Transverse colon (tissue), 4 donors: ENCODE results near the gene VTA1. TPM values are rescaled to one million over a fixed set of nuclear protein-coding genes. Genes with fewer than 3 reads are reported as not detected.

Source experiments
- DNase-seq: peaks from one replicate; pipeline ENCODE4 v3.0.0-alpha.2; 2019
- H3K27ac ChIP-seq, 4 donors: fragments of 200-600 bp; sonication (generic); 2 replicates each; pipeline ENCODE4 v1.5.1; 2016 to 2018; ENCODE audit warnings: inconsistent platforms in 4 of 4
- H3K27me3 ChIP-seq: fragments of 200-600 bp; sonication (generic); 2 replicates; pipeline ENCODE4 v1.5.1; 2017; ENCODE audit warnings: inconsistent platforms
- H3K36me3 ChIP-seq, 4 donors: fragments of 200-600 bp; sonication (generic); 2 replicates each; pipeline ENCODE4 v1.5.1; 2017 to 2019; ENCODE audit warnings: inconsistent platforms in 4 of 4
- H3K4me1 ChIP-seq, 4 donors: fragments of 200-600 bp; sonication (generic); 2 replicates each; pipeline ENCODE4 v1.5.1; 2017 to 2020; ENCODE audit warnings: inconsistent platforms in 4 of 4
- H3K4me3 ChIP-seq, 4 donors: fragments of 200-600 bp; sonication (generic); 1 replicate in 1 of 4; 2 replicates in 3 of 4; pipeline versions ENCODE4 v1.5.1 to v1.6.1; 2017 to 2019; ENCODE audit warnings: inconsistent platforms in 4 of 4
- H3K9me3 ChIP-seq, 2 donors: fragments of 200-600 bp; sonication (generic); 2 replicates each; pipeline ENCODE4 v1.5.1; 2017 to 2019; ENCODE audit warnings: inconsistent platforms in 2 of 2
- EP300 ChIP-seq: sonication (generic); formaldehyde crosslinking; IDR thresholded peaks from one replicate; pipeline ENCODE4 v1.6.1; 2017; ENCODE audit warnings: antibody characterized with exemption, low read depth
- POLR2A ChIP-seq: fragments of 450-650 bp; IDR thresholded peaks from one replicate; pipeline ENCODE4 v1.6.1; 2016; ENCODE audit warnings: antibody characterized with exemption, mild to moderate bottlenecking, moderate library complexity
- POLR2AphosphoS5 ChIP-seq, 3 donors: sonication (generic); formaldehyde crosslinking; IDR thresholded peaks; one replicate each; pipeline ENCODE4 v1.6.1; 2016; ENCODE audit warnings: antibody characterized with exemption in 3 of 3
- WGBS, 2 donors: methylation state at CpG; one replicate each; pipeline ENCODE4 v1.1.5; 2018; ENCODE audit warnings: low coverage in 1 of 2; 5-methylcytosine and 5-hydroxymethylcytosine counted together
- in situ Hi-C, 4 donors: fragments of 200-750 bp; cut with MboI; loops; one replicate each; pipeline versions ENCODE4 v1.15.0 to v1.15.1; 2017; ENCODE audit warnings: low sequenced_read_pairs in 3 of 4, low pct_ligation_motif_present in 1 of 4, low pct_unique_long_range_greater_than_20kb in 1 of 4
- intact Hi-C: fragments of 100-400 bp; cut with DNase I; formaldehyde crosslinking; loops from one replicate; pipeline ENCODE4 v1.15.1; 2023; ENCODE audit warnings: low total_unique reads
- total RNA-seq, 4 donors: library from RNA; depleted of rRNA; stranded (reverse); fragments of >200 nt; gene quantifications; one replicate each; pipeline ENCODE4 v1.1.0, GENCODE V29; 2016
- TF ChIP-seq, protein P1 (sequence below), 5 experiments: fragments of 200-600 bp in 3 of 5; fragments of 450-650 bp in 2 of 5; sonication (generic) in 3 of 5; IDR thresholded peaks; 1 replicate in 2 of 5; 2 replicates in 3 of 5; pipeline ENCODE4 v1.5.1; 2016 to 2017; ENCODE audit warnings: antibody characterized with exemption in 5 of 5, inconsistent platforms in 3 of 5, mild to moderate bottlenecking in 2 of 5, moderate library complexity in 1 of 5

VTA1 gene
- total RNA-seq, 4 donors from 2014 or later = 10.5 to 52.6 (median 37.2) TPM

GRCh38 chr6:142118328-142118727 is 28.7 kb upstream of the VTA1 start:
- WGBS, 2 donors = 67 to 71% methylated on average over 3 of the region's 3 CpGs
- Histone ChIP-seq H3K9me3 (no peaks in the 10 kb centered on the region), H3K4me1 (no peaks in the 10 kb centered on the region), H3K27me3 (no peaks in the 10 kb centered on the region), H3K36me3 (no peaks in the 10 kb centered on the region), H3K27ac (no peak overlapping the region), H3K4me3 (no peak overlapping the region)
- TF ChIP-seq POLR2AphosphoS5 (IDR thresholded peaks at IDR 0.05) = no peak
- no peak for TF ChIP-seq POLR2A
- TF ChIP-seq, protein P1, sequence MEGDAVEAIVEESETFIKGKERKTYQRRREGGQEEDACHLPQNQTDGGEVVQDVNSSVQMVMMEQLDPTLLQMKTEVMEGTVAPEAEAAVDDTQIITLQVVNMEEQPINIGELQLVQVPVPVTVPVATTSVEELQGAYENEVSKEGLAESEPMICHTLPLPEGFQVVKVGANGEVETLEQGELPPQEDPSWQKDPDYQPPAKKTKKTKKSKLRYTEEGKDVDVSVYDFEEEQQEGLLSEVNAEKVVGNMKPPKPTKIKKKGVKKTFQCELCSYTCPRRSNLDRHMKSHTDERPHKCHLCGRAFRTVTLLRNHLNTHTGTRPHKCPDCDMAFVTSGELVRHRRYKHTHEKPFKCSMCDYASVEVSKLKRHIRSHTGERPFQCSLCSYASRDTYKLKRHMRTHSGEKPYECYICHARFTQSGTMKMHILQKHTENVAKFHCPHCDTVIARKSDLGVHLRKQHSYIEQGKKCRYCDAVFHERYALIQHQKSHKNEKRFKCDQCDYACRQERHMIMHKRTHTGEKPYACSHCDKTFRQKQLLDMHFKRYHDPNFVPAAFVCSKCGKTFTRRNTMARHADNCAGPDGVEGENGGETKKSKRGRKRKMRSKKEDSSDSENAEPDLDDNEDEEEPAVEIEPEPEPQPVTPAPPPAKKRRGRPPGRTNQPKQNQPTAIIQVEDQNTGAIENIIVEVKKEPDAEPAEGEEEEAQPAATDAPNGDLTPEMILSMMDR (IDR thresholded peaks at IDR 0.05) = no peak
- TF ChIP-seq EP300 = no peak
- intact Hi-C loops = no loop called here
- DNase-seq = no peak
- in situ Hi-C loops = loop anchor here in 2 of 4 donors (25.0 kb wide), 1 partner anchor 431 kb away; no protein-coding TSS in a partner anchor

DNA sequence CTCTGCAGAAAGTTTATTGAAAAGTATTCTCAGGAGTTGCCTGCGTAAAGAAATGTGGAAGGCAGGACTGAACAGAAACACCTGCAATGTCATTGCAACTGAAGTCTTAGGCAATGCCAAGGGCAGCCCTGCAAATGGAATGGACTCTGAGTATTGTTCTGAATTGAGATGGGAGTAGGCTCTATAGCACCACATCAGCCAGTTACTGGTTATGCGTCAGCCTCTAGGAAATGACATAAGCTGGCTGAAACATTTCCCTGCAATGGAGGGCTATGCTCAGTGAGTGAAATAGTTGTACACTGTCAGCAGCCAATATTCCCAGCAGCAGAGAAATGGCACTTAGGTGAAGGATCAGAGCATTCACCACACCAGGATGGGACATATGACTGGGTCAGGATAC is 28.1 kb upstream of the VTA1 start:
- intact Hi-C loops = no loop called here
- H3K27ac ChIP-seq = no peak overlapping the region
- no peaks in the 10 kb centered on the region for H3K9me3 ChIP-seq
- no peak overlapping the region for H3K4me3 ChIP-seq
- DNase-seq = no peak
- no peaks in the 10 kb centered on the region for H3K27me3 ChIP-seq
- no peak for TF ChIP-seq POLR2A
- TF ChIP-seq, protein P1 (IDR thresholded peaks at IDR 0.05) = no peak
- no peak for TF ChIP-seq EP300
- TF ChIP-seq POLR2AphosphoS5 (IDR thresholded peaks at IDR 0.05) = no peak
- 83 to 90% methylated on average over 1 to 2 of the region's 2 CpGs for WGBS, 2 donors
- in situ Hi-C loops = loop anchor here in 2 of 4 donors (25.0 kb wide), 1 partner anchor 432 kb away; no protein-coding TSS in a partner anchor
- no peaks in the 10 kb centered on the region for H3K4me1 ChIP-seq
- H3K36me3 ChIP-seq = no peaks in the 10 kb centered on the region

DNA sequence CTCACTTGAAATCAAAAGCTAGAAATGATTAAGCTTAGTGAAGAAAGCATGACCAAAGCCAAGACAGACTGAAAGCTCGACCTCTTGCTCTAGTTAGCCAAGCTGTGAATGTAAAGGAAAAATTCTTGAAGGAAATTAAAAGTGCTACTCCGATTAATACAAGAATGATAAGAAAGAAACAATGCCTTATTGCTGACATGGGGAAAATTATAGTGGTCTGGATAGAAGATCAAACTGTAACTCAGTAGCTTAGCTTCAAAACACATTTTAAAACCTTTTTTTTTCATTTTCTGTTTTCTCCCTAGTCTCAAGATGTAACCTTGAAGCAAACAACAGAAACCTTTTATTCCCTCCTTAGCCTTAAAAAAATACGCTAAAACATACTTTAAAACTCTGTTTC is 25.7 kb upstream of the VTA1 start:
- 71 to 72% methylated on average over 3 of the region's 3 CpGs for WGBS, 2 donors

DNA sequence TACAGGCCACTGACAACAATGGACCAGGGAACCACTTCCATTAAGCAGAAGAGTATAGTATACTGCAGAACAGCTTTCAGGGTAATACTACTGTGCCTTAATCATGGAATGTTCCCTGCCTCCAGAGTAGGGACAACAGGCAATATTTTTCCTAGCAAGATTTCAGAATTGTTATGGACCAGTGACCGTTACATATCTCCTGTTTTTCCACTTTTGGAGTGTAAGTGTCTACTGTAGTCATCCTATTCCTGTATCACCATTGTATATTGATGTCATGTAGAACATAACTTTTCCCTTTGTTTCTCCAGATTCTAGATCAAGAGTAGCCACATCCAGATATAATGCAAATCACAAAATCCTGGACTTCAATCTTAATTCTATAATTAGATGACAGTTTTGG is 16.2 kb upstream of the VTA1 start:
- intact Hi-C loops (no loop called here), in situ Hi-C loops (no loop called here)
- H3K27me3 ChIP-seq = no peaks in the 10 kb centered on the region
- H3K9me3 ChIP-seq = no peaks in the 10 kb centered on the region
- H3K4me3 ChIP-seq = no peak overlapping the region
- no peak for DNase-seq
- H3K4me1 ChIP-seq = no peaks in the 10 kb centered on the region
- TF ChIP-seq POLR2AphosphoS5 (IDR thresholded peaks at IDR 0.05) (no peak), EP300 (no peak), POLR2A (no peak)
- TF ChIP-seq, protein P1 (IDR thresholded peaks at IDR 0.05) = no peak
- no peak overlapping the region for H3K27ac ChIP-seq
- 75 to 76% methylated on average over 1 of the region's 1 CpG for WGBS, 2 donors
- no peaks in the 10 kb centered on the region for H3K36me3 ChIP-seq

More for the DNA sequence above, 25.7 kb upstream of the VTA1 start:
- intact Hi-C loops = no loop called here
- no peak overlapping the region for H3K4me3 ChIP-seq
- no peak for TF ChIP-seq EP300
- TF ChIP-seq, protein P1 (IDR thresholded peaks at IDR 0.05) = no peak
- no peak for TF ChIP-seq POLR2A
- no peak for TF ChIP-seq POLR2AphosphoS5 (IDR thresholded peaks at IDR 0.05)
- in situ Hi-C loops = loop anchor here in 2 of 4 donors (25.0 kb wide), 1 partner anchor 434 kb away; no protein-coding TSS in a partner anchor
- no peak overlapping the region for H3K27ac ChIP-seq
- no peaks in the 10 kb centered on the region for H3K36me3 ChIP-seq
- H3K9me3 ChIP-seq = no peaks in the 10 kb centered on the region
- no peak for DNase-seq
- H3K4me1 ChIP-seq = no peaks in the 10 kb centered on the region
- no peaks in the 10 kb centered on the region for H3K27me3 ChIP-seq
